LNCaP clone FGC (cell line): ENCODE data around the gene CASP7.

Experiments used
- DNase-seq: peaks from one replicate; pipeline ENCODE4 v3.0.0-alpha.2; 2011; ENCODE audit warnings: low read depth
- H3K4me3 ChIP-seq: 2 replicates; pipeline ENCODE4 v1.5.1; 2011; ENCODE audit warnings: mild to moderate bottlenecking, low read depth, low read length, control low read depth
- TF ChIP-seq, protein P1 (sequence below): IDR thresholded peaks from 2 replicates; pipeline ENCODE4 v1.5.1; 2012; ENCODE audit warnings: mild to moderate bottlenecking; ENCODE audit not compliant: control insufficient read depth, insufficient read depth; ENCODE audit errors: extremely low read depth

Gene CASP7

GRCh38 chr10:113689057-113689456, 9.3 kb downstream of the CASP7 start:
- DNase-seq = no peak
- H3K4me3 ChIP-seq = no peak overlapping the region
- TF ChIP-seq, protein P1, sequence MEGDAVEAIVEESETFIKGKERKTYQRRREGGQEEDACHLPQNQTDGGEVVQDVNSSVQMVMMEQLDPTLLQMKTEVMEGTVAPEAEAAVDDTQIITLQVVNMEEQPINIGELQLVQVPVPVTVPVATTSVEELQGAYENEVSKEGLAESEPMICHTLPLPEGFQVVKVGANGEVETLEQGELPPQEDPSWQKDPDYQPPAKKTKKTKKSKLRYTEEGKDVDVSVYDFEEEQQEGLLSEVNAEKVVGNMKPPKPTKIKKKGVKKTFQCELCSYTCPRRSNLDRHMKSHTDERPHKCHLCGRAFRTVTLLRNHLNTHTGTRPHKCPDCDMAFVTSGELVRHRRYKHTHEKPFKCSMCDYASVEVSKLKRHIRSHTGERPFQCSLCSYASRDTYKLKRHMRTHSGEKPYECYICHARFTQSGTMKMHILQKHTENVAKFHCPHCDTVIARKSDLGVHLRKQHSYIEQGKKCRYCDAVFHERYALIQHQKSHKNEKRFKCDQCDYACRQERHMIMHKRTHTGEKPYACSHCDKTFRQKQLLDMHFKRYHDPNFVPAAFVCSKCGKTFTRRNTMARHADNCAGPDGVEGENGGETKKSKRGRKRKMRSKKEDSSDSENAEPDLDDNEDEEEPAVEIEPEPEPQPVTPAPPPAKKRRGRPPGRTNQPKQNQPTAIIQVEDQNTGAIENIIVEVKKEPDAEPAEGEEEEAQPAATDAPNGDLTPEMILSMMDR = no peak

GRCh38 chr10:113689574-113689973, 9.9 kb downstream of the CASP7 start:
- TF ChIP-seq, protein P1 = no peak
- H3K4me3 ChIP-seq = no peak overlapping the region
- no peak for DNase-seq

- no peak overlapping the region for H3K4me3 ChIP-seq
- TF ChIP-seq, protein P1 = no peak
- no peak for DNase-seq
Observed at GRCh38 chr10:113690749-113691148, 11.0 kb downstream of the CASP7 start.

DNA sequence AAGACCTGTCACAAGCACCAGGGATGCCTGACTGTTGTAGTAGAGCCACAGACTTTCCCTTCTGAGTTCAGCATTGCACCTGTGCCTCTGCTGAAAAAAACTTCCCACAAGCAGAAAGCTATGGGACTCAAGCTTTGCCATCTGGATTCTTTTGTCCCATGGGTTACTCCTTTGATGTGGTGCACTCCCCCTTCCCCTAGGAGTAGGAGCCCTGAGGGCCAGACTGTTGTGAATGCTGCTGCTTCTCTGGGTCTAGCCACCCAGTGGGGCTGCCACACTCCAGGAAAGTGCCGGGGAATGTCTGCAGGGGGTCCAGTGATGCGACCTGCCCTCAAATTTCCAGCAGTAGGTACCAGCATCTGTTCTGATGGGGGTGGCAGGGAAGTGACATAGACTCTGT, 11.7 kb downstream of the CASP7 start:
- DNase-seq = no peak
- no peak overlapping the region for H3K4me3 ChIP-seq
- TF ChIP-seq, protein P1 = no peak

DNA sequence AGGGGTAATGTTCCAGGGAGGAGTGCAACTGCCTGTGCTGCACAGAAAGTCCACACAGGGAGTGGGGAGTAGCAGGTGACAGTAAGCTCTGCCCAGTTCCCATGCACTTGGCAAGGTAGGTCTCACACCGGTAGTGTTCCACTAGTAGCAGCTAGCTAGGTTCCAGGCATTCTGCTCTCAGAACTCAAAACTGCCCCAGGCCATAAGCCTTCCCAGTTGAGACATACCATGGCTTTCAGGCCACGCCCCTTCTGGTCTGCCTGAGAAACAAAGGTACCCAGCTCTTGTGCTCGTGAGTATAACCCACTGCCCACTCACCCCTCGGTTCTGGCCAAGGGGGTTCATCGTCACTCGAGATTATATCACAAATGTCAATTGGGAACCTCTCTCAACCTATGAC, 12.6 kb downstream of the CASP7 start:
- DNase-seq = no peak
- TF ChIP-seq, protein P1 = no peak
- no peak overlapping the region for H3K4me3 ChIP-seq

DNA sequence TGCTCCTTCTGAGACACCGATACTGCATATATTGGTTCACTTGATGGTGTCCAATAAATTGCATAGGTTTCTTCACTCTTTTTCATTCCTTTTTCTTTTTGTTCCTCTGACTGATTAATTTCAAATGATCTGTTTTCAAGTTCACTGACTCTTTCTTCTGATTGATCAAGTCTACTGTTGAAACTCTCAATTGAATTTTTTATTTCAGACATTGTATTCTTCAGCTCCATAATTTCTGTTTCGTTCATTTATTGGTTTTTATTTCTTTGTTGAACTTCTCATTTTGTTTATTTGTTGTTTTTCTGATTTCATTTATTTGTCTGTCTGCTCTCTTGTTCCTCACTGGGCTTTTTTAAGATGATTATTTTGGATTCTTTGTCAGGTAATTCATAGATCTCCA, 13.6 kb downstream of the CASP7 start:
- TF ChIP-seq, protein P1 = no peak
- H3K4me3 ChIP-seq = no peak overlapping the region
- DNase-seq = no peak

DNA sequence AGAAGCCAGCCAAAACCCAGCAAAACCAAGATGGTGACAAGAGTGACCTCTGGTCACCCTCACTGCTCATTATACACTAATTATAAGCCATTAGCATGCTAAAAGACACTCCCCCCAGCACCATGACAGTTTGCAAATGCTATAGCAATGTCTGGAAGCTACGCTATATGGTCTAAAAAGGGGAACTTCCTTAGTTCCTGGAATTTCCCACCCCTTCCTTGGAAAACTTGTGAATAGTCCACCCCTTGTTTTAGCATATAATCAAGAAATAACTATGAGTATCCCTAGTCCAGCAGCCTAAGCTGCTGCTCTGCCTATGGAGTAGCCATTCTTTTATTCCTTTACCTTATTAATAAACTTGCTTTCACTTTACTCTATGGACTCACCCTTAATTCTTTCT, 16.0 kb downstream of the CASP7 start:
- no peak overlapping the region for H3K4me3 ChIP-seq
- DNase-seq = no peak
- TF ChIP-seq, protein P1 = no peak
